Osteoblast (primary cell): ENCODE measurements around the gene FES. TPM values are rescaled to one million over a fixed set of nuclear protein-coding genes. Genes with fewer than 3 reads are reported as not detected.

Source experiments
- DNase-seq: peaks from one replicate; pipeline ENCODE4 v3.0.0; 2011; ENCODE audit warnings: low spot score, mixed read lengths; ENCODE audit not compliant: insufficient read length; ENCODE audit errors: missing footprints
- H2AFZ ChIP-seq: 2 replicates; pipeline ENCODE4 v1.6.0; 2011; ENCODE audit warnings: mild to moderate bottlenecking, low read length
- H3K27ac ChIP-seq: 2 replicates; pipeline ENCODE4 v1.5.1; 2011; ENCODE audit warnings: mild to moderate bottlenecking, low read depth, low read length, moderate library complexity
- H3K27me3 ChIP-seq: 2 replicates; pipeline ENCODE4 v1.6.0; 2012; ENCODE audit warnings: mild to moderate bottlenecking, control low read depth, inconsistent platforms, low read length, moderate library complexity; ENCODE audit not compliant: insufficient read depth
- H3K36me3 ChIP-seq: 2 replicates; pipeline ENCODE4 v1.5.1; 2011; ENCODE audit warnings: mild to moderate bottlenecking, low read length, control low read depth, moderate library complexity; ENCODE audit not compliant: insufficient read depth
- H3K4me1 ChIP-seq: 2 replicates; pipeline ENCODE4 v1.5.1; 2011; ENCODE audit warnings: mild to moderate bottlenecking, low read length, control low read depth, moderate library complexity; ENCODE audit not compliant: insufficient read depth
- H3K4me2 ChIP-seq: 2 replicates; pipeline ENCODE4 v1.6.0; 2011; ENCODE audit warnings: mild to moderate bottlenecking, low read length; ENCODE audit not compliant: insufficient read depth
- H3K4me3 ChIP-seq: fragments of 200-600 bp; sonication (generic); 3 replicates; pipeline ENCODE4 v1.5.1; 2012; ENCODE audit warnings: mild to moderate bottlenecking, low read length, inconsistent platforms; ENCODE audit not compliant: insufficient read depth
- H3K79me2 ChIP-seq: 2 replicates; pipeline ENCODE4 v1.6.0; 2012; ENCODE audit warnings: mild to moderate bottlenecking, low read length, control low read depth, inconsistent platforms; ENCODE audit not compliant: insufficient read depth
- H3K9me3 ChIP-seq: 2 replicates; pipeline ENCODE4 v1.5.1; 2011; ENCODE audit warnings: low read depth, low read length, control low read depth
- H4K20me1 ChIP-seq: 2 replicates; pipeline ENCODE4 v1.6.0; 2012; ENCODE audit warnings: mild to moderate bottlenecking, low read length, control low read depth; ENCODE audit not compliant: insufficient read depth
- CTCF ChIP-seq: IDR thresholded peaks from 2 replicates; pipeline ENCODE4 v1.5.1; 2011; ENCODE audit warnings: mild to moderate bottlenecking, low read depth, low read length, moderate library complexity; ENCODE audit errors: extremely low read depth
- total RNA-seq: library from RNA; depleted of rRNA; stranded (reverse); fragments of >200 nt; gene quantifications from 2 replicates; pipeline ENCODE4 v1.2.3, GENCODE V29; 2012

FES gene
- total RNA-seq, 1 donor, result 20.3 TPM

GRCh38 chr15:90911302-90911623 lies 27.0 kb downstream of the FES start:
- Histone ChIP-seq H4K20me1 (no peaks in the 10 kb centered on the region), H3K4me2 (no peak overlapping the region), H3K9me3 (no peaks in the 10 kb centered on the region), H3K79me2 (no peaks in the 10 kb centered on the region), H3K4me3 (no peak overlapping the region), H3K27me3 (no peaks in the 10 kb centered on the region), H2AFZ (no peak overlapping the region), H3K27ac (no peak overlapping the region), H3K4me1 (no peaks in the 10 kb centered on the region), H3K36me3 (peaks cover 57% of the 10 kb centered on the region)
- TF ChIP-seq CTCF, result no peak
- no peak for DNase-seq

- H3K36me3 ChIP-seq, result peaks cover 57% of the 10 kb centered on the region
Observed at GRCh38 chr15:90911906-90912769, 27.8 kb downstream of the FES start.

GRCh38 chr15:90912770-90913075 lies 28.4 kb downstream of the FES start:
- Histone ChIP-seq H3K4me3 (no peak overlapping the region), H3K27ac (no peak overlapping the region), H3K4me2 (no peak overlapping the region), H3K36me3 (peaks cover 61% of the 10 kb centered on the region), H3K9me3 (no peaks in the 10 kb centered on the region), H4K20me1 (no peaks in the 10 kb centered on the region), H3K27me3 (no peaks in the 10 kb centered on the region), H2AFZ (no peak overlapping the region), H3K4me1 (no peaks in the 10 kb centered on the region), H3K79me2 (no peaks in the 10 kb centered on the region)
- TF ChIP-seq CTCF, result no peak
- DNase-seq, result no peak

More at GRCh38 chr15:90911906-90912769, 27.8 kb downstream of the FES start:
- Histone ChIP-seq H3K9me3 (no peaks in the 10 kb centered on the region), H2AFZ (no peak overlapping the region), H3K79me2 (no peaks in the 10 kb centered on the region), H3K4me2 (no peak overlapping the region), H3K27me3 (no peaks in the 10 kb centered on the region), H3K4me1 (no peaks in the 10 kb centered on the region), H3K4me3 (no peak overlapping the region), H4K20me1 (no peaks in the 10 kb centered on the region), H3K27ac (no peak overlapping the region)
- DNase-seq, result peak; percentile 79
- no peak for TF ChIP-seq CTCF

GRCh38 chr15:90913398-90913944 lies 29.2 kb downstream of the FES start:
- H3K4me2 ChIP-seq, result no peak overlapping the region
- peaks cover 62% of the 10 kb centered on the region for H3K36me3 ChIP-seq
- no peak overlapping the region for H3K4me3 ChIP-seq
- no peaks in the 10 kb centered on the region for H3K4me1 ChIP-seq
- no peaks in the 10 kb centered on the region for H4K20me1 ChIP-seq
- H3K9me3 ChIP-seq, result no peaks in the 10 kb centered on the region
- DNase-seq, result peak; percentile 79
- H3K27ac ChIP-seq, result no peak overlapping the region
- no peak for TF ChIP-seq CTCF
- no peaks in the 10 kb centered on the region for H3K27me3 ChIP-seq
- no peaks in the 10 kb centered on the region for H3K79me2 ChIP-seq
- H2AFZ ChIP-seq, result no peak overlapping the region
